Inflammatory macrophage (primary cell): ENCODE data around the gene CHCHD5.
"Not testable (repeated sequence)": the region's sequence is repeated elsewhere in the genome, so short reads cannot be mapped to it uniquely, and the experiment has no call there.

ENCODE experiments used
- DNase-seq, 2 donors: peaks; one replicate each; pipeline ENCODE4 v3.0.0-alpha.2; 2020 to 2022
- total RNA-seq, 18 experiments: gene quantifications; one replicate each; lab custom pipeline; 2026; ENCODE audit warnings: mixed read lengths in 6 of 18, inconsistent platforms in 2 of 18; lab: John Stamatoyannopoulos, UW

The CHCHD5 gene
- total RNA-seq: 3.2 to 10.5 (median 6.1) reads per million in 18 experiments

- DNase-seq: peak; percentile 96
Measured at GRCh38 chr2:112584134-112584890, at the start of gene CHCHD5. CHCHD5 (plus strand) TSS chr2:112584609; CDS start chr2:112584648, 39 bp downstream.

GRCh38 chr2:112534826-112535225 lies 49.6 kb upstream of the CHCHD5 start:
- DNase-seq: no peak

- not testable (repeated sequence) for DNase-seq
Measured at GRCh38 chr2:112536665-112537064, 47.7 kb upstream of the CHCHD5 start.

GRCh38 chr2:112539306-112539705 lies 45.1 kb upstream of the CHCHD5 start:
- peak in 1 of 2 donors; percentile 21 for DNase-seq

GRCh38 chr2:112540906-112541305 lies 43.5 kb upstream of the CHCHD5 start:
- no peak for DNase-seq

GRCh38 chr2:112541315-112542122 lies 42.9 kb upstream of the CHCHD5 start:
- DNase-seq: peak; percentile 71 to 74

GRCh38 chr2:112542123-112542983 lies 42.1 kb upstream of the CHCHD5 start, which contains the start of gene POLR1B:
POLR1B (plus strand) TSS chr2:112542465; CDS start chr2:112542495, 30 bp downstream.
- peak; percentile 80 to 86 for DNase-seq

- no peak for DNase-seq
Measured at GRCh38 chr2:112542984-112543661, 41.3 kb upstream of the CHCHD5 start.

GRCh38 chr2:112547333-112547732 lies 37.1 kb upstream of the CHCHD5 start:
- DNase-seq: peak; percentile 50 to 56

GRCh38 chr2:112548980-112549379 lies 35.4 kb upstream of the CHCHD5 start:
- DNase-seq: no peak

- DNase-seq: no peak
Measured at GRCh38 chr2:112566104-112566503, 18.3 kb upstream of the CHCHD5 start.

GRCh38 chr2:112566508-112566907 lies 17.9 kb upstream of the CHCHD5 start:
- not testable (repeated sequence) for DNase-seq

- DNase-seq: no peak
Measured at GRCh38 chr2:112572005-112572404, 12.4 kb upstream of the CHCHD5 start.

- DNase-seq: no peak
Measured at GRCh38 chr2:112577756-112578155, 6.7 kb upstream of the CHCHD5 start.

GRCh38 chr2:112579241-112579640 lies 5.2 kb upstream of the CHCHD5 start:
- DNase-seq: peak; percentile 22 to 41

- DNase-seq: no peak
Measured at GRCh38 chr2:112580084-112580483, 4.3 kb upstream of the CHCHD5 start.

- peak; percentile 42 to 79 for DNase-seq
Measured at GRCh38 chr2:112582314-112582746, 2.1 kb upstream of the CHCHD5 start.

- peak; percentile 6 to 12 for DNase-seq
Measured at GRCh38 chr2:112583497-112584133, 794 bp upstream of the CHCHD5 start.

GRCh38 chr2:112584891-112585250 lies 462 bp downstream of the CHCHD5 start:
- no peak for DNase-seq

- no peak for DNase-seq
Measured at GRCh38 chr2:112585400-112585799, 991 bp downstream of the CHCHD5 start.

- DNase-seq: no peak
Measured at GRCh38 chr2:112585873-112586464, 1.6 kb downstream of the CHCHD5 start.
